ENCODE measurements around the gene C4BPA.

Gene C4BPA

GRCh38 chr1:207085887-207086286, 18.1 kb upstream of the C4BPA start:
- Histone ChIP-seq H3K4me1 (ENCODE audit: control insufficient read depth, insufficient read depth, low read length) (no peaks in the 10 kb centered on the region), H3K4me3 (ENCODE audit: low read depth, low read length) (no peak overlapping the region), H3K36me3 (ENCODE audit: control insufficient read depth in 2 of 2, insufficient read depth in 1 of 2, low read length in 2 of 2) (no peaks in the 10 kb centered on the region), H3K27ac (ENCODE audit: extremely low read depth, low read depth, low read length) (no peak overlapping the region), H3K9me3 (ENCODE audit: control insufficient read depth, insufficient read depth, low read depth, low read length) (no peaks in the 10 kb centered on the region)
- TF ChIP-seq ZNF521 (tag by site-specific recombination; IDR thresholded peaks at IDR 0.05) (no peak), SP2 (tag by site-specific recombination; IDR thresholded peaks at IDR 0.05) (no peak), ZNF214 (tag by site-specific recombination; IDR thresholded peaks at IDR 0.05; ENCODE audit: borderline replicate concordance) (no peak)
- POLR2A ChIA-PET: no interaction called here
- CTCF ChIA-PET: interaction anchor here (0.6 to 3.5 kb wide), 3 partner anchors 9 to 339 kb away, joined by 3 to 42 read pairs (median 3); no protein-coding TSS in a partner anchor

GRCh38 chr1:207088161-207088560, 15.9 kb upstream of the C4BPA start:
- Histone ChIP-seq H3K36me3 (ENCODE audit: control insufficient read depth in 2 of 2, insufficient read depth in 1 of 2, low read length in 2 of 2) (no peaks in the 10 kb centered on the region), H3K9me3 (ENCODE audit: control insufficient read depth, insufficient read depth, low read depth, low read length) (no peaks in the 10 kb centered on the region), H3K4me3 (ENCODE audit: low read depth, low read length) (no peak overlapping the region), H3K4me1 (ENCODE audit: control insufficient read depth, insufficient read depth, low read length) (no peaks in the 10 kb centered on the region), H3K27ac (ENCODE audit: extremely low read depth, low read depth, low read length) (no peak overlapping the region)
- TF ChIP-seq GLIS1 (tag by site-specific recombination; IDR thresholded peaks at IDR 0.05) (no peak), ZNF776 (tag by site-specific recombination; IDR thresholded peaks at IDR 0.05; ENCODE audit: borderline replicate concordance) (no peak), ZNF426 (tag by site-specific recombination; IDR thresholded peaks at IDR 0.05) (no peak), ZNF645 (tag by site-specific recombination; IDR thresholded peaks at IDR 0.05) (no peak), ZNF549 (tag by site-specific recombination; IDR thresholded peaks at IDR 0.05) (no peak), ZBTB48 (tag by site-specific recombination; IDR thresholded peaks at IDR 0.05) (no peak), ZNF580 (tag by site-specific recombination; IDR thresholded peaks at IDR 0.05) (no peak), REPIN1 (tag by site-specific recombination; IDR thresholded peaks at IDR 0.05; ENCODE audit: low read depth) (no peak), ZNF449 (tag by site-specific recombination; IDR thresholded peaks at IDR 0.05) (no peak), ZNF140 (tag by site-specific recombination; IDR thresholded peaks at IDR 0.05) (no peak), ZNF404 (tag by site-specific recombination; IDR thresholded peaks at IDR 0.05) (no peak), ZSCAN23 (tag by site-specific recombination; IDR thresholded peaks at IDR 0.05) (no peak), GLIS2 (tag by site-specific recombination; IDR thresholded peaks at IDR 0.05) (no peak)
- POLR2A ChIA-PET: no interaction called here
- CTCF ChIA-PET: no interaction called here

- CTCF ChIA-PET: interaction anchor here (0.7 to 0.8 kb wide), 4 partner anchors 156 to 413 kb away, joined by 3 to 7 read pairs (median 3); no protein-coding TSS in a partner anchor
- H3K9me3 ChIP-seq (ENCODE audit: control insufficient read depth, insufficient read depth, low read depth, low read length): no peaks in the 10 kb centered on the region
- POLR2A ChIA-PET: no interaction called here
- H3K4me3 ChIP-seq (ENCODE audit: low read depth, low read length): no peak within 1 kb of the TSS
- H3K27ac ChIP-seq (ENCODE audit: extremely low read depth, low read depth, low read length): no peak within 1 kb of the TSS
- H3K4me1 ChIP-seq (ENCODE audit: control insufficient read depth, insufficient read depth, low read length): no peaks in the 10 kb centered on the region
- no peaks in the 10 kb centered on the region for H3K36me3 ChIP-seq (ENCODE audit: control insufficient read depth in 2 of 2, insufficient read depth in 1 of 2, low read length in 2 of 2)
- TF ChIP-seq ZNF155 (tag by site-specific recombination; IDR thresholded peaks at IDR 0.05) (no peak), ZNF654 (tag by site-specific recombination; IDR thresholded peaks at IDR 0.05; ENCODE audit: low read depth) (no peak), ELK4 (IDR thresholded peaks at IDR 0.05; ENCODE audit: borderline replicate concordance, low read depth, low read length) (no peak), ZBTB44 (tag by site-specific recombination; IDR thresholded peaks at IDR 0.05) (no peak), ZBTB6 (tag by site-specific recombination; IDR thresholded peaks at IDR 0.05) (no peak), ZNF132 (tag by site-specific recombination; IDR thresholded peaks at IDR 0.05; ENCODE audit: borderline replicate concordance) (no peak)
Observed at GRCh38 chr1:207088701-207089626, 15.1 kb upstream of the C4BPA start, which contains the start of gene C4BPB. Gene C4BPB, plus strand, starts transcription at chr1:207088860. Its CDS starts 672 bp downstream, at chr1:207089532.

All from HEK293 (cell line).